Left lung (tissue), 10 donors: ENCODE results near the gene TRAPPC8. TPM values are rescaled to one million over a fixed set of nuclear protein-coding genes. Genes with fewer than 3 reads are reported as not detected.

ENCODE experiments used
- ATAC-seq: fragments of 200-7000 bp; cut with Tn5 transposase; one replicate; pipeline ENCODE4 v1.9.1; 2020; ENCODE audit warnings: moderate library complexity
- DNase-seq, 4 donors: peaks; one replicate each; pipeline ENCODE4 v3.0.0-alpha.2; 2013 to 2020
- H3K27ac ChIP-seq, 2 donors: fragments of 200-600 bp; sonication (generic) in 1 of 2; one replicate each; pipeline versions ENCODE4 v1.5.0 to v1.8.0; 2020 to 2021
- H3K27me3 ChIP-seq, 2 donors: fragments of 200-600 bp; sonication (generic) in 1 of 2; one replicate each; pipeline versions ENCODE4 v1.5.0 to v1.8.0; 2020 to 2021
- H3K36me3 ChIP-seq, 2 donors: fragments of 200-600 bp; sonication (generic) in 1 of 2; one replicate each; pipeline versions ENCODE4 v1.5.0 to v1.8.0; 2020 to 2021
- H3K4me1 ChIP-seq, 2 donors: fragments of 200-600 bp; one replicate each; pipeline ENCODE4 v1.8.0; 2021
- H3K4me3 ChIP-seq, 2 donors: fragments of 200-600 bp; sonication (generic) in 1 of 2; one replicate each; pipeline versions ENCODE4 v1.5.0 to v1.8.0; 2020 to 2021; ENCODE audit warnings: mild to moderate bottlenecking in 1 of 2
- H3K9me3 ChIP-seq, 2 donors: fragments of 200-600 bp; sonication (generic) in 1 of 2; one replicate each; pipeline versions ENCODE4 v1.5.0 to v1.8.0; 2020 to 2021
- CTCF ChIP-seq, 2 donors: fragments of 200-600 bp; sonication (generic) in 1 of 2; IDR thresholded peaks; one replicate each; pipeline versions ENCODE4 v1.5.0 to v1.8.0; 2021; ENCODE audit warnings: antibody characterized with exemption in 2 of 2
- intact Hi-C, 2 donors: fragments of 100-400 bp; cut with DNase I; formaldehyde crosslinking; loops; one replicate each; pipeline versions ENCODE4 v1.11.2 to v1.14.2; 2022
- polyA plus RNA-seq, 6 donors: library from polyadenylated mRNA; unstranded; fragments of 120-200 nt; gene quantifications; one replicate each; pipeline ENCODE4 v1.2.1, GENCODE V29; 2013; ENCODE audit not compliant: insufficient read length in 6 of 6
- total RNA-seq, 2 donors: library from RNA; stranded (reverse); fragmentation: NEBNext Ultra II Directional; extraction: Animal tissue kit (Norgen Biotek cat#: 25700); gene quantifications; one replicate each; pipeline ENCODE4 v1.2.1, GENCODE V29; 2021
- donor health status: DM: no; HTN: yes; CAD: no.
- donor health status: DM: no; HTN: no; CAD: no.

The TRAPPC8 gene
- total and polyA plus RNA-seq, 8 donors = 45.5 to 53.9 (median 50.2) TPM

GRCh38 chr18:31791817-31792579 lies 150.9 kb downstream of the TRAPPC8 start:
- Histone ChIP-seq H3K27ac (no peak overlapping the region), H3K4me3 (no peak overlapping the region), H3K36me3 (no peaks in the 10 kb centered on the region), H3K27me3 (no peaks in the 10 kb centered on the region), H3K4me1 (no peaks in the 10 kb centered on the region), H3K9me3 (no peaks in the 10 kb centered on the region)
- ATAC-seq = peak; percentile 57
- TF ChIP-seq CTCF (IDR thresholded peaks at IDR 0.05) = no peak
- DNase-seq = no peak
- intact Hi-C loops = no loop called here

GRCh38 chr18:31789409-31789808 lies 153.5 kb downstream of the TRAPPC8 start:
- Histone ChIP-seq H3K27ac (no peak overlapping the region), H3K4me3 (no peak overlapping the region), H3K36me3 (no peaks in the 10 kb centered on the region), H3K4me1 (no peaks in the 10 kb centered on the region), H3K9me3 (no peaks in the 10 kb centered on the region), H3K27me3 (no peaks in the 10 kb centered on the region)
- DNase-seq (no peak), ATAC-seq (no peak)
- intact Hi-C loops = no loop called here
- no peak for TF ChIP-seq CTCF (IDR thresholded peaks at IDR 0.05)

- H3K9me3 ChIP-seq = peaks cover 0 to 22% of the 10 kb centered on the region in 2 donors
- H3K27me3 ChIP-seq = no peaks in the 10 kb centered on the region
- DNase-seq (no peak), ATAC-seq (no peak)
- H3K4me3 ChIP-seq = no peak overlapping the region
- intact Hi-C loops = no loop called here
- H3K27ac ChIP-seq = no peak overlapping the region
- H3K36me3 ChIP-seq = no peaks in the 10 kb centered on the region
- TF ChIP-seq CTCF (IDR thresholded peaks at IDR 0.05) = no peak
- no peaks in the 10 kb centered on the region for H3K4me1 ChIP-seq
These were observed 159.9 kb downstream of the TRAPPC8 start for GRCh38 chr18:31783059-31783458.

Other genes with a start within 250 kb of the TRAPPC8 start
- gene SLC25A52, start 182.2 kb downstream of the TRAPPC8 start, total RNA-seq = not detected
- gene SLC25A52, start 182.2 kb downstream of the TRAPPC8 start, polyA plus RNA-seq = under 1 TPM in 5 of 6 donors, not detected in 1; 0.23 to 0.86 (median 0.46) TPM
- 1 to 10 TPM; 4.3 to 6.1 TPM for gene RNF125, start 75.7 kb upstream of the TRAPPC8 start, total RNA-seq
- gene RNF125, start 75.7 kb upstream of the TRAPPC8 start, polyA plus RNA-seq = 1 to 10 TPM; 7.3 to 9.7 (median 8.2) TPM
- gene RNF138, start 148.7 kb upstream of the TRAPPC8 start, total RNA-seq = 10 to 100 TPM; 24.7 to 30.7 TPM
- gene RNF138, start 148.7 kb upstream of the TRAPPC8 start, polyA plus RNA-seq = 10 to 100 TPM; 41.7 to 57.9 (median 54.6) TPM
- gene MEP1B, start 246.9 kb upstream of the TRAPPC8 start, total RNA-seq = not detected
- gene MEP1B, start 246.9 kb upstream of the TRAPPC8 start, polyA plus RNA-seq = under 1 TPM; 0.07 to 0.47 (median 0.15) TPM